AG04450 (cell line): ENCODE measurements around the gene IDUA. TPM values are rescaled to one million over a fixed set of nuclear protein-coding genes. Genes with fewer than 3 reads are reported as not detected.

Source experiments
- CTCF ChIA-PET: fragments of 300-600, 350-600 bp; formaldehyde crosslinking; extraction: SDS; loops from one replicate; lab custom pipeline; 2022; ENCODE audit warnings: antibody characterized with exemption, inconsistent platforms; lab: Charles Lee
- POLR2A ChIA-PET: fragments of 350-600 bp; formaldehyde crosslinking; extraction: SDS; loops from one replicate; lab custom pipeline; 2021; ENCODE audit warnings: antibody characterized with exemption, inconsistent platforms; lab: Yijun Ruan, JAX
- DNase-seq: peaks from one replicate; pipeline ENCODE4 v3.0.0-alpha.2; 2011; ENCODE audit warnings: low read depth, low spot score
- H3K27ac ChIP-seq: one replicate; pipeline ENCODE4 v1.5.1; 2012; ENCODE audit warnings: low read depth, low read length, control low read depth
- H3K27me3 ChIP-seq: one replicate; pipeline ENCODE4 v1.6.0; 2012; ENCODE audit warnings: low read length; ENCODE audit not compliant: control insufficient read depth, insufficient read depth
- H3K4me3 ChIP-seq: 2 replicates; pipeline ENCODE4 v1.5.1; 2011; ENCODE audit warnings: mild to moderate bottlenecking, low read depth, low read length, control low read depth
- H3K9me3 ChIP-seq: 2 replicates; pipeline ENCODE4 v1.5.1; 2012; ENCODE audit warnings: low read length; ENCODE audit not compliant: control insufficient read depth, insufficient read depth
- polyA plus RNA-seq: library from polyadenylated mRNA; depleted of rRNA; stranded (reverse); fragments of >200 nt; gene quantifications from 2 replicates; pipeline ENCODE4 v1.2.3, GENCODE V29; 2011
- TF ChIP-seq, protein P1 (sequence below): IDR thresholded peaks from 2 replicates; pipeline ENCODE4 v1.5.1; 2011; ENCODE audit warnings: low read depth, low read length, control low read depth, inconsistent platforms

Gene IDUA
- polyA plus RNA-seq, 1 experiment, result 3.9 TPM

DNA sequence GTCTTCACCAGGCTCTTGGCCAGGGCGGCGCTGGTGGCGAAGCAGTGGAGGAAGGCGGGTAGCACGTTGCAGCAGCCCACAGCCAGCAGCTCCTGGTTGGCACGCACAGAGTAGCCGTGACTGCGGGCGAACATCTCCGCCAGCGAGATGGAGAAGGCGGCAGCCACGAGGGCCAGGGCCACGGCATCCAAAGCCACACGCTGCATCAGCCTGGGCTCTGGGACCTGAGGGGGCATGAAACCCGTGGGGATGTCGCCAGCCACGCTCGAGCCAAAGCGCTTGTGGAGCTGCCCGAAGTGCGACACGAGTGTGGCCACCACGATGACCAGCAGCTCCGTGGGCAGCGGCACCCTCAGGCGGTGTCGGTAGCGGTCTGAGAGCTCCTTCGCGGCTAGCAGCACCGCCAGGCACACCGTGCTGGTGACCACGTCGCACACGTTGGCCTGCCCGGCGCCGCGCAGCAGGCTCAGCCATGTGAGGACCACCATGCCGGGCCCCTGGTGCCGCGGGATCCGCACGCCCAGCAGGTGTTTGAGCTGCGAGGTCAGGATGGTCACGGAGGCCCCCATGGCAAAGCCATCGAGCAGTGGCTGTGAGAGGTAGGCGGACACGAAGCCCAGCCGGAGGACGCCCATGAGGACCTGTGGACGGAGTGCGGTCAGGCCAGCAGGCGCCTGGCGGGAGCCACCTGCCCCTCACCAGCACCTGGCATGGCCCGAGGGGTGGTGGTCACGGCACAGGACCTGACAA lies 3.1 kb downstream of the IDUA start:
- Histone ChIP-seq H3K4me3 (no peak overlapping the region), H3K27ac (no peak overlapping the region), H3K27me3 (no peaks in the 10 kb centered on the region), H3K9me3 (peaks cover 5% of the 10 kb centered on the region; the same call in 1 of the 2 replicates)
- CTCF ChIA-PET, result no interaction called here
- TF ChIP-seq, protein P1, sequence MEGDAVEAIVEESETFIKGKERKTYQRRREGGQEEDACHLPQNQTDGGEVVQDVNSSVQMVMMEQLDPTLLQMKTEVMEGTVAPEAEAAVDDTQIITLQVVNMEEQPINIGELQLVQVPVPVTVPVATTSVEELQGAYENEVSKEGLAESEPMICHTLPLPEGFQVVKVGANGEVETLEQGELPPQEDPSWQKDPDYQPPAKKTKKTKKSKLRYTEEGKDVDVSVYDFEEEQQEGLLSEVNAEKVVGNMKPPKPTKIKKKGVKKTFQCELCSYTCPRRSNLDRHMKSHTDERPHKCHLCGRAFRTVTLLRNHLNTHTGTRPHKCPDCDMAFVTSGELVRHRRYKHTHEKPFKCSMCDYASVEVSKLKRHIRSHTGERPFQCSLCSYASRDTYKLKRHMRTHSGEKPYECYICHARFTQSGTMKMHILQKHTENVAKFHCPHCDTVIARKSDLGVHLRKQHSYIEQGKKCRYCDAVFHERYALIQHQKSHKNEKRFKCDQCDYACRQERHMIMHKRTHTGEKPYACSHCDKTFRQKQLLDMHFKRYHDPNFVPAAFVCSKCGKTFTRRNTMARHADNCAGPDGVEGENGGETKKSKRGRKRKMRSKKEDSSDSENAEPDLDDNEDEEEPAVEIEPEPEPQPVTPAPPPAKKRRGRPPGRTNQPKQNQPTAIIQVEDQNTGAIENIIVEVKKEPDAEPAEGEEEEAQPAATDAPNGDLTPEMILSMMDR, result no peak
- DNase-seq, result no peak
- POLR2A ChIA-PET, result no interaction called here

DNA sequence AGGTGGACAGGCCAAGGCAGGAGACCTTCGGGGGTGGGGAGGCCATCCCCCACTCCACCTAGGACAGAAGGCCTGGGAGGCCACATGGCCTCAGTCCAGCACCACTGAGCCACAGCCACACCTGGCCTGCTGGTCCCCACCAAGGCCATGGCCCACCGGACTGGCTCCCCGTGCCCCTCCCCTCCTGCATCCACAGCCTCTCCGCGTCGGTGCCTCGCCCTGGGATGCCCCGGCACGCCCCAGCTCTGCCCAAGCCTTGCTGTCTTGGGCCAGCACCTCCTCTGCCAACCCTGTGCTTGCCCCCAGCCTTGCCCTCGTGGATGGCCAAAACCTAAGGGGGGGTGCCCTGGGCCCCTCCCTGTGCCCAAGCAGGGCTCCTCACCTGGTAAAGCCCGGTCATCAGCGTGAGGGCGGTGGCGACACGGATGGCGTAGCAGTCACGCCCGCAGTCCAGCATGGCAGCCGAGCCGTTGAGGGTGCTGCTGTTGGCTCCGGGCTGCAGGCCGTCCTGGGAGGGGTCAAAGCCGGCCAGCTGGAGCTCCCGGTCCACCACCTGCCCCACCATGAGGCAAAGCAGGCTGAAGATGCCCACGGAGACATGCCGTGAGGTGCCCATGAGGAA lies 4.0 kb downstream of the IDUA start:
- Histone ChIP-seq H3K4me3 (no peak overlapping the region), H3K9me3 (peaks cover 5% of the 10 kb centered on the region; the same call in 1 of the 2 replicates), H3K27ac (no peak overlapping the region), H3K27me3 (peaks cover under 1% of the 10 kb centered on the region)
- TF ChIP-seq, protein P1, result no peak
- DNase-seq, result no peak
- ChIA-PET CTCF (no interaction called here), POLR2A (no interaction called here)

DNA sequence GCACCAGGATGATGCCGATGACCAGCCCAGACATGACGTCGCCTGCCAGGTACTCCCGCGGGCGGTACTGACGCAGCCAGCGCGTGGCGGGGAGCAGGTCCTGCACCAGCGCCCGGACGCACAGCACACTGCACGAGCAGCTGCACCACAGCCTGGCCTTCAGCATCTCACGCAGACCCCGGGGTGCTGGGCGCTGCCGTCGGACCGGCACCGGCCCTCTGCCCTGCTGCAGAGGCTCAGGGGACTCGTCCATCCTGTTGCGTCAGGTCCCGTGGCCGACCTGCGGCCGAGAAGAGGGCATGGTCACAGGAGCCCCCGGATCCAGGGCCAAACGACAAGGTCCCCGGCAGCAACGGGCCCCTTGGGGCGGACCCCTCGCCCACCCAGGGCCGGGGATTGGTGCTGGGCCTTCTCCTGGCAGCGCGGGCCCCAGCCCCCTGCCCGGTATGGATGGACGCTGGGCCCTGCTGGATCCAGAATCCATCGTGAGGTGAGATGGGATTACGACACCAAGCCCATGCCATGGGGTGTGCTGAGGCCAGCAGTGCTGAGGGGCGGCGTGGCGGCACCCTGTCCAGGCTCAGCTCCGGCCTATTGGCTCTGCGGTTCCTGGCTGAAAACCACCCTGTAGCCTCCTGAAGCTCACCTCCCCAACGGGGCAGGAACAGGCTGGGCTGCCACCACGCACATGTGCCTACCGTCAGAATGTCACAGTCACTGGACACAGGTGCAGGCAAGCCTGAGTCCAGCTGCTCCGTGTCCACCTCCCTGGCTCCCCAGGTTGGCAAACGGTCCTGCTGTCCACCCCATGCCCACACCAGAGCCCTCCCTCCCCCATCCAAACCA lies 4.8 kb downstream of the IDUA start:
- no peak for DNase-seq
- Histone ChIP-seq H3K4me3 (no peak overlapping the region), H3K27ac (no peak overlapping the region), H3K27me3 (peaks cover 9% of the 10 kb centered on the region), H3K9me3 (peaks cover 5% of the 10 kb centered on the region; the same call in 1 of the 2 replicates)
- ChIA-PET CTCF (no interaction called here), POLR2A (no interaction called here)
- TF ChIP-seq, protein P1, result no peak

DNA sequence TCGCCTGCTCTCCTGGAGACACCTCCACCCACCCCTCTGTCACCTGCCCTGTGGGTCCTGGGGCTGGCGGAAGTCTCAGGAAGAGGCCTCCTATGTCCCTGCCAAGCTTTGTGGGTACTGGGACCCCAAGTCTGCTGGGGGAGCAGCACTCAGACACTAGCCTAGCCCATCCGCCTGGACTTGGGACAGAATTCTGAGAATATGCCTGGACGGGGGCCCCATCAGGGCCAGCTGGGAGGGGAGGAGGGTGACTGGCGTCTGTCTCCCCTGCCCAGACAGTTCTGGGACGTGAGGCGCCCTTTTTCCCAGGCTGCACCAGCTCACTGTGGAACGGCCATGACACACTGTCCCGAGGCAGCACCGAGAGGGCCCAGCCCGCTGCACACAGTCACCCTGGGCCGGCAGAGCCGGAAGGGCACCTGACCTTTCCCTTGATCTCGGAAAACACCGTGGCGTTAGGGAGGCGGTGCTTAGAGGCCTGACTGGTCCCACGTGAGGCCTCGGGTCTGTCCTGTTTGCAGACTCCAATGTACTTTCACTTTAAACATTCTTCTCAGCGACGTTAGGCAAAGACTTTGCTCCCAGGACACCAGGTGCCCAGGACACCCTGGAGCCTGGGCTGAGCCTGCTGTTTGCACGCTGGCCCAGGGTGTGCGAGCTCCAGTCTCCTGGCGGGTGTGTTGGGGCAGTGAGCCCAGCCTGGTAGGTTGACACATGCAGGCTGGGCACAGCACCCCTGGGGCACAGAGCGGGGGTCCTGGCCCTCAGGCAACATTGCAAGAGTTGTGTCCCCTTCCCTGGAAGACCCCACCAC lies 5.7 kb downstream of the IDUA start:
- POLR2A ChIA-PET, result no interaction called here
- H3K27ac ChIP-seq, result no peak overlapping the region
- peaks cover 13% of the 10 kb centered on the region for H3K27me3 ChIP-seq
- TF ChIP-seq, protein P1, result no peak
- H3K9me3 ChIP-seq, result peaks cover 5% of the 10 kb centered on the region; the same call in 1 of the 2 replicates
- H3K4me3 ChIP-seq, result no peak overlapping the region
- DNase-seq, result no peak
- CTCF ChIA-PET, result no interaction called here
